WI38 (cell line): ENCODE measurements around the gene MFAP3L.

Source experiments
- H3K4me3 ChIP-seq: 2 replicates; pipeline ENCODE4 v1.5.1; 2011; ENCODE audit warnings: low read depth, mild to moderate bottlenecking, control low read depth, low read length
- CTCF ChIP-seq: IDR thresholded peaks from 2 replicates; pipeline ENCODE4 v1.5.1; 2012; ENCODE audit warnings: low read depth, mild to moderate bottlenecking, control low read depth, low read length

MFAP3L gene

GRCh38 chr4:169941141-169941540 lies 85.1 kb downstream of the MFAP3L start:
- no peak for TF ChIP-seq CTCF
- no peak overlapping the region for H3K4me3 ChIP-seq

GRCh38 chr4:169940460-169940859 lies 85.7 kb downstream of the MFAP3L start:
- no peak overlapping the region for H3K4me3 ChIP-seq
- TF ChIP-seq CTCF: no peak
